GM21723 (cell line): ENCODE measurements around the gene MYL12B.
A peak's percentile ranks its signal among the peaks of the same experiment; 100 is the strongest.
"Not testable (repeated sequence)": the region's sequence is repeated elsewhere in the genome, so short reads cannot be mapped to it uniquely, and the experiment has no call there.

Source experiments
- ATAC-seq: cut with Tn5 transposase; IDR thresholded peaks from one replicate; pipeline ENCODE4 v1.9.1; 2021; ENCODE audit warnings: mild to moderate bottlenecking, moderate library complexity; ENCODE audit not compliant: unreplicated experiment

MYL12B gene

DNA sequence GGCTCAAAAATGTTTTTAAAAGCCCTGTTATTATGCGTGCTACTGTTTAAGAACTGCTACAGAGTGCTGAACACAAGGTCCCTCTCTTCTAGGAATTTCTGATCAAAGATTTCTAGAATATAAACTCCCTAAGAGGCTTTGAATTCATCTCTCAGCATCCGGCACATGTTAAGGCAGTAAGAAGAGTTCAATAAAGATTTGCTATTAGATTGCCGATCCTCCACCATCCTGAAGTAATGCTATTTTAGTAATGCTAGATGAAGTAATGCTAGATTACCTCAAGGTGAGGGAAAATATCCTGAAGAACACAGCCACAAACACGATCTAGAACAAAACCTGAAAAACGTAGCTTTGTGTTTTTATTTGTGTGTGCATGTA lies 949 bp upstream of the MYL12B start:
- ATAC-seq: no peak

DNA sequence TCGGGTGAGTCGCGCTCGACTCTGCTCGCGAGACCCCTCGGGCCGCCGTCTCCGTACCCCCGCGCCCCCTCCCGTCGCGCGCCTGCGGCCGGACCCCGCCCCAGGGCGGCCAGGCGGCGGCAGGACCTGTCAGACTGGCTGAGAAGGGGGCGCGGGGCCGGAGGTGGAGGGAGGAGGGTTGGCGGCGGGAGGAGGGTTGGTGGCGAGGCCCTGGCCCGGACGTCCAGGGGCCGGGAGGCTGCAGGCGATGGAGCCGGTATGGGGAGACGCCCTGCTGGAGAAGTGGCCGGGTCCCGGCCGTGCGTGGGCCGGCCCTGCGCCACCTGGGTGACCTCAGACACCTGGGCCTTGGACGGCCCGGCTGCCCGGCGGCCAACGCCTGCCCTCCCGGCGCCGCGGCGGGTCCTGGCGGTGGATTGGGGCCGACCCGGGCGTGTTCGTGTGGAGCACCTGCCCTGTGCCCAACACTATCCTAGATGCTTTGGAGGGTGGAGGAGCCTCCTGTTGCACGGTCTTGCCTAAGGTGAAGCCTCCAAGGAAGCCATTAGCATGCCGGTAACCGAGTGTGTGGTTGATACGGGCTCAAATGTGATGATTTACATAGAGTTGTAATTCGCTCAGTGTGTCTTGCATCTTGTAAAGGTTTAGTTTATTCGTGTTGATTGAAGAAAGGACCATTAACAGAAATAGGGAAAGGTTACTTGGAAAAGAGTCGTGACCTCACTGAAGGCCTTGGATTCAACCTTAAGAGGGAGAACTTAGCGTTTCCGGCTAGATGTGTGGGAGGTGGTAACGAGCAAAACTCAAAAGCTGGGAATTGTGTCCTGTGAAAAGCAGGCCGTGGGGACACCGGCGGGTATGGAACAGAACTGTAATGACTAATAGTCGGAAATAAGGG lies 550 bp downstream of the MYL12B start:
- ATAC-seq: peak; percentile 39

DNA sequence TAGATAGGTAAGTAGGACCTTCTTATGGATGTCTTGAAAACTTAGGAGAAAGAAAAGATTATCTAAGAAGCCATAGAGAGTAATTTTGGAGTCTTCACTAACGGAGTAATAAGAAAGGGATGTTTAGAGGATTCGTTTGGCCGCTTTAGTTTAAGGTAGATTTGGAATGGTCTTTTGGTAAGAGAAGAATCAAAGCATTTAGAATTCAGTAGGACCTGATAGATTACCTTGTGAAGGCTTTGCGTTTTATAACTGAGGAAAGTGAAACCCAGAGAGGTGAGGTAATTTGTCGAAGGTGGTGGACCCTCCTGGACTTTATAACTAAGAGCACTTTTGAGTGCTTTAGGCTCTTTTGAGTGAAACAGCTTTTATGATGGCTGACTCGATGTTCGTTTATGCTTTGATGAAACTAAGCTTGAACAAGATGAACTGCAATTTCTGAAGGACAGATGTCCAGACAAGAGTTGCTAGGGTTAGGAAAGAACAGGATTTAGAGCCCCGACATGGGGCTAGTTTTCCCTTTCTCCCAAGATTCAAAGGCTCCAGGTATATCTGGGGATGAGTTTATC lies 1.3 kb downstream of the MYL12B start:
- ATAC-seq: no peak

DNA sequence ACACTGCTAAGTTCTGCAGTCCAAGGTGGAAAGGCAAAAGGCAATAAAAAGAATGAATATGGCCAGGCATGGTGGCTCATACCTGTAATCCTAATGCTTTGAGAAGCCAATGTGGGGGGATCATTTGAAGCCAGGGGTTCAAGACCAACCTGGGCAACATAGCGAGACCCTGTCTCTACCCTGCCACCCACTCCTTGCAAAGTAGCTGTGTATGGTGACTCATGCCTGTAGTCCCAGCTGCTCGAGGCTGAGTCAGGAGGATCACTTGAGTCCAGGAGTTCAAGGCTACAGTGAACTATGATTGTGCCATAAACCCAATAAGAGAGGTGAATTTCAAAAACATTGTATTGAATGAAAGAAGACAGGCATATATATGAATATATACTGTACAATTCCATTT lies 2.4 kb downstream of the MYL12B start:
- ATAC-seq: no peak

DNA sequence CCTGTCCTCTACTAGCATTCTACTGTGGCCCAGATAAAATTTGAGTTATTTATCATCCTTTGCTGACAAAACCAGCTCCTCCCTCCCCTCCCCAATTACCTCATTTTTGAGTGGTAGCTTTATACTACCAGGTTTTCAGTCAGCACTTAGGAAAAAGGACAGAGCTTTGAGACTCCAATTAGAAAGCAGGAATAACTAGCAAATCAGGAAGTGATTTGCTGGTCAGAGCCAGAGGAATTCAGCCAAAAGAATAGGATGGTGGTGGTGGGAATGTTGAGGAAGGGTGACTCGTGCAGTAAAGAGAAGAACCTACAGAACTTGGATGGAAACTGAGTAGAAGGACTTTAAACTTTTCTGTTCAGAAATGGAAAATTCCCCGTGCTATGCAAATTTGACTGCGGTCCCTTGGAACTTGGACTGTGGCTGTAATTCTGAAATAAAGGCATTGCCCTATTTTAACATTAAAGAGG lies 3.7 kb downstream of the MYL12B start:
- no peak for ATAC-seq

DNA sequence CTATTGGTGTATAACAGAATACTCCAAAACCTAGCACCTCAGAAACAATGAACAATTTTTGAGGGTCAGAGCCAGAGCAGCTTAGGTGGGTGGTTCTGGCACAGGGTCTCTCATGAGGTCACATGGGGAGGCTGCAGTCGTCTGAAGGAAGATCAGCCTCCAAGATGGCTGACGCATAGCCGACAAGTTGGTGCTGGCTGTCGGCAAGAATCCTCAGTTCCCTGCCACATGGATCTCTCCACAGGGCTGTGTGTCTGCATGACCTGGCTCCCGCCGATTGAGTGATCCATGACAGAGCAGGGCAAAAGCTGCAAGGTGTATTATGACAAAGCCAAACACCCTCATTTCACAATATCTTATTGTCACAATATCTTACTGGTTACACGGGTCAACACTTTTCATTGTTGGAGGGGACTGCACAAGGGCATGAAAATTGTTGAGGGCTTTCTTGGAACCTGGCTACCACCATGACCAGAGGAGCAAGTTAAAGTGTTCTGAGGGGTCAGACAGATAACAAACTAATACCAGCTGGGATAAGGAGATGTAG lies 4.2 kb downstream of the MYL12B start:
- no peak for ATAC-seq

DNA sequence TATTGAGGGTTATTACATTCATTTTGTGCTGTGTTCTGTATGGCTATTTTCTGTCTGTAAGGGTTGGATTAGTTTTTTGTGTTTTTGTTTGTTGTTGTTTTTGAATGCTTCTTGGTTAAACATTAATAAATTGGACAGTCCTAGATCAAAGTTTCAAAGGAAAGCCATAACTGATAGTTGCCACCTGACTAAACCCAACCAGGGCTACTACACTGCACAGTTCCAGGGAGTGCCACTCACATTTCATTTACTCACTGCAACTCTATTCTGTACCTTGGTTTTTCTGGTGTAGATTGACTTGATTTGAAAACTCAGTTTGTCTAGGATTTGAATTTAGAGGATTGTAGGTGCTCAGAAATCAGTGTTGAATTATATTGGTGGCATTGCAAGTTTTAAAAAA lies 6.4 kb downstream of the MYL12B start:
- no peak for ATAC-seq

DNA sequence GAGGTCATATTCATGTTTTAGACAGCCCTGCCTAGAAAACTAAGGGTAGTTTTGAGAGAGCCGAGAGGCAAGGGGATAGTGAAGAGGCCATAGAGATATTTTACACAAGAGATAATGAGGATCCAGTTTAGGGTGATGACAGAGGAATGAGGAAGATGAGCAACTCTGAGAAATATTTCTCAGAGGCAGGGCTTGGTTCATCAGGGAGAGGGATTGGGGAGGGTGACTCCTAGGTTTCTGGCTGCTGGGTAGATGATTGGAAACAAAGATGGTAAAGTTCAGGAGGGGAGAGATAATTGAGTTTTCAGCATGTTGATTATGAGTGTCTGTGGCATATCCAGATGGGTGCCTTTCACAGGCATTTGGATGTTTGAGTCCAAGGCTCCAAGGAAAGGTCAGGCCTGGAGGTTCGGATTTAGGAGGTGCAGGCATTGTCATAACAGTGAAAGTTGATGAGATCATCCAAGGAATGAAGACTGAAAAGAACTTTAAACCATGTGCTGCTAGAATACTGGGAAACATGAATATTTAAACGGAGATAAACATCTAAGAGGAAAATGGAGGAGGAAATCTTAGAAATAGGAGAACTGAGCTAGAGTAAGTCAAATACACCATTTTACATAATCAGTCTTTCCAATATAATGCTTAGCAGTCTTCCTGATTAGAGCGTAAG lies 7.4 kb downstream of the MYL12B start:
- ATAC-seq: no peak

DNA sequence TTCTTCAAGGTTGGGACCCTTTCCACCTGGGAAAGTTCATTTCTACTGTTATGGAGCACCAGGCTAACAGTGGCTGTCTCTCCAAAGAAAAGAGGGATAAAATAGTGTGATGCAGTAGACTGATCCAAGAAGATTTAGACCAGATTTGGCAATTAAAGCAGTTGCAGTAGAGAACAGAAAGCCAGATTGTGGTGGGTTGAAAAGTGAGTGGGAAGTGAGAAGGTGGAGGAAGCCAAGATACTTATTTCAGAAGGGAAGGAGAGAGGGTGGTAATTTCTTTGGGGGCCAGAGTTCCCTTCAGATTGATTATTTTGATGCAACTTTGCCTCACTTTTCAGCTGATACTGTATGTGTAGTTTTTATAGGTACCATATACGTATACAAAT lies 8.0 kb downstream of the MYL12B start:
- ATAC-seq: no peak

DNA sequence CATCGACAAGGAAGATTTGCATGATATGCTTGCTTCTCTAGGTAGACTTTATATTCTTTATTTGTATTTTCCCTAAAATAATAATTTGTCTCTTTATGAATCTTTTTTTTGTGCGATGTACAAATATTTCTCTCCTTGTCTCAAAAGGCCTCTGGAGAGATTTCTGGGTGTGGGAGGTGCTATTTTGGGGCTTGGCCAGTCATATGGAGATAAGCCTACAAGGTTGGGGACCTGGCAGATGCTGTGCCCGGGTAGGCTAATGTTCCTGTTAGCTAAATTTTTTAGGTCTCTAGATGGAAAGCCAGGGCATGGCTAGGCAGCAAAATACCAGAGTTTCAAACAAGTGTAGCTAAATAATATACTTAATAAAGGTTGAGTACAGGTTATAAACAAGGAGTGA lies 11.1 kb downstream of the MYL12B start:
- no peak for ATAC-seq

DNA sequence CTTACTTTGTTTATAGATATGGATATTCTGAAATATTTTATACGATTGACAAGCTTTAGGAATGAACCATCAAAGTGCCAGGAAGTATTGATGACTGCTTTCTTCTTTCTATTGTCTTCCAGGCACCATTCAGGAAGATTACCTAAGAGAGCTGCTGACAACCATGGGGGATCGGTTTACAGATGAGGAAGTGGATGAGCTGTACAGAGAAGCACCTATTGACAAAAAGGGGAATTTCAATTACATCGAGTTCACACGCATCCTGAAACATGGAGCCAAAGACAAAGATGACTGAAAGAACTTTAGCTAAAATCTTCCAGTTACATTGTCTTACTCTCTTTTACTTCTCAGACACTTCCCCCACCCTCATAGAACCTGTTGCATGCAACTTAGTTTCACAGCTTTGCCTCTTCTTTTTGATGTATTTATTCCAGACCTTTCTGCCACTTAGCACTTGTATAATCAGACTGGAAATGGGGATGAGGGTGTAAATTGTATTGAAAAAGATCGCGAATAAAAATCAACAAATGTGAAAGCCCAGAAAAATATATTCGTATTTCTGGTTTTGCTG lies 15.8 kb downstream of the MYL12B start:
- ATAC-seq: not testable (repeated sequence)

DNA sequence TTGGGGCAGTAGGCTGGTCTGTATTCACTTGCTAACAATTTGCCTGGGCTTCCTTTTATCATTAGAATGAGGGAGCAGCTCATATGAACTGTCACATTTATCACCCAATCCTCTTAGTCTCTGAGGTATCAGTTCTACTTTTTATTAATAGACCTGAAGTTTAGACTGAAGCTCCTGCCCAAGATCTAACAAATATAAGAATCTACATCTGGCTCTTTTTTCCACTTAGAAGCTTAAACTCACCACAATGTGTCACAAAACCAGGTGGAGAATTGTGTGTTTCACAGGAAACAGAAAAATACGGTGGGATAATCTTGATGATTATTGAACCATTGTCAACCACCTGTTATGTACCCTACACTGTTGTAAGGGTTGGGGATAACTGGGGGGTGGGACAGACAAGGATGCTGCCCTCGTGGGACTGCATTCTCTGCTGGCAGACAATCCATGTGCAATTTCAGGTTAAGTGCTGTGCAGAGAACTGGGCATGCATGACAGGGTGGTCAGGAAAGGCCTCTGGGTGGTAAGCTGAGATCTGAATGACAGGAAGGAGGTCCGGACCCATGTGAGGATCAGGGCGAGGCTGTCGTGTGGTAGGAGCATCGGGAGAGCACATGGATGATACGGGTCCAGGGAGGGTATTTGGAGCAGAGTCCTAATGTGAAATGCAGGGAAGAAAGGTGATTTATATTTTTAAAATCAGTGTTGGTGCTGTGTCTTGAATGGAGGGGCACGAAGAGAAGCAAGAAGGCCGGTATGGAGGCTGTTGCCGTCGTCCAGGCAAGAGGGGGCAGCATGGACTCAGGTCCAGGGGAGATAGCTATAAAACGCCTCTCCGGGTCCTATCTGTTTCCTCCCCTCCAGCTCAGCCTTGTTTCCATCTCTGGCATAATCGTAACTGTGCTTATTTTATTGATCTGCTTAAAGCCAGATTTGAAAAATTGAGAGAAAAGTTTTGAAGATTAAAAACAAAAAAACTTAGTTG lies 17.6 kb downstream of the MYL12B start:
- ATAC-seq: peak; percentile 89

DNA sequence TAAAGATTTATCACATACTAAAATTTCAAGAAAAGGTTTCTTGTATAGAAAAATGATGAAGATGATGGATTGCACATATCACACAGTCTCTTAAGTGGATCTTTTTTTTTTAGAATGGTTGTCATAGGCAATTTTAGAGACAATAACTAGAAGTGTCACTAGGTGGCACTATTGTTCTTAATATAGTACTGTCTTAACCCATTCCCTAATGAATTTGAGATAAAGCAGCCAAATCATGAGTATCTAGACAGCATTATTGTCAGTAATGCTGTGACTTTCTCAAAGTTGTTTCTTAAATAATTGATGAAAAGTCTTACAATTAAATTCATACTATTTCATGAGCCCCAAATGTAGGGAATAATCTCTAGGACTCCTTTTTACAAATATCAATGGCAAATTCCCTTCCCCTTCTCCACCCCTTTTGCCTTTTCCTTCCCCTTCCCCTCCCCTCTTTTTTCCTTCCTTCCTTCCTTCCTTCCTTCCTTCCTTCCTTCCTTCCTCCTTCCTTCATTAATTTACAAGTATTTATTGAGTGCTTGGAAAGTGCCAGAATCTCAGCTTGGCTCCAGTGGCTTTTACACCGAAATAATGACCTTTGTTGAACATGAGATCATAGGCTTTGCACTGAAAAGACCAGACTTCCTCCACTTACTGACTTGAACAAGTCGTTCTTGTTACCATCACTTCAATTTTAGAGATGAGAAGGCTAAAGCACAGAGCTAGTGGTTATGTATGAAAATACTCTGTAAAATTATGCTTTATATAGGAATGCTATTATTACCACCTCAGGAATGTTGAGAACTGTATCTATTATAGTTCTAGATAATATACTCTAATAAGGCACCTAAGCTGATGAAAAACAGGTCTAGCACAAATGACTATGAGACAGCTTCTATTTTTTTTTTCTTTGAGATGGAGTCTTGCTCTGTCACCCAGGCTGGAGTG lies 19.8 kb downstream of the MYL12B start:
- peak; percentile 44 for ATAC-seq

DNA sequence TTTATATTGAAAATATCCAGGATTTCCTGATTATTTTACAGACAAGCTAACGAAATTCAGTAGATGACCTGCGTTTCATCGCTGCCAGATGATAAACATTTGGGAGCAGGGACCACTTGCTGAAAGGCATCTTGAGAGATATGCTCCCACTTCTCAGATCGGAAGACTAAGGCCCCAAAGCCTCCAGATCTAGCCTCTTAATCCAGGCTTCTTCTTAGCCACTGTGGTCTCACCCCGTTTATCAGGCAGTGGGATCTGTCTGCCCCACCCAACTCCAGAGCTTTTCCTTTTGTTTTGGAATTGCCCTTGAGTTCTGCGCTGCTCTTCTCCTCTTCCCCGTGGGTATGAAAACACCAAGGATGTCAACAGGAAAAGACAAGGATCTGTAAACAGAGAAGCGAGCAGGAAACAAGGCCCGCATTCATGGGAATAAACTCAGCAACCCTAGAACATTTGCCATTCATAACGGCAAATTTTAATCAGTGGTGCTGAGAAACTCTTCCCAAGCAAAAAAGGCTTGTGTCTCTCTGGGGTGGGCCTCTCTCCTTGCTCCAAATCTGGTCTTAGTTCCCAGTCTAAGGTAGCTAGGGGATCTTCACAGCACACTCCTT lies 21.4 kb downstream of the MYL12B start:
- ATAC-seq: no peak

DNA sequence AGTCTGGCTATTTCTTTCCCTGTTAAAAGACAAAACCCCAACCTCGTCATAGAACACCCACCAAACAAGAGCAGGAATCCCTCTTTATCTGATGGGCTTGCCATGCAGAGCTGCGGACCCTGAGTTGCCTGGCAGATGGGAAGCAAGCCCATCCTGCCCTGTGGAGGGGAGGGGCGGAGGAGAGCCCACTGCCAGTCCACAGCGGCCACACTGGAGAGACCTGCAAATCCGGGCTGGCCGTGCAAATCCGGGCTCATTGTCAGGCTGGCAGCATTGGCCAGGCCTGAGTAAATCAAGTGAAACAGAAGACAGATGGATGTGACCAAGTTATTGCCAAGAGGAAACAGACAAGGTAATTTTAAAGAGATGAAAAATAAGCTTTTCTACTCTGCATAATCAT lies 22.0 kb downstream of the MYL12B start:
- ATAC-seq: no peak

DNA sequence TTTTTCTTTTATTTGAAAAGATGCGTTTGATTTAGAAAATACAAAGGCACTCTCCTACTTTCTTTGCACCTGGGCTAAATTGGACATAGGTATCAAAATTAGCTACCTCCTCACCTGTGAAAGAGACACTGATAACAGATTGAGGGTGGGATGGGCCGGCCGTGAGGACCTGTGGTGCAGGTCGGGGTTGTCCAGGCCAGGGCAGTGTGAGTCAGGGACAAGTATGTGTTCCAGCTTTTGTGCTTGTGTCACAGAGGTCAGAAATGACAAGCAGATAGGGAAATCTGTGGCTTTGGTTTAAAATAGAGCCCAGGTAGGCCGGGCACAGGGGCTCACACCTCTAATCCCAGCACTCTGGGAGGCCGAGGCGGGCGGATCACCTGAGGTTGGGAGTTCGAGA lies 22.6 kb downstream of the MYL12B start:
- no peak for ATAC-seq

DNA sequence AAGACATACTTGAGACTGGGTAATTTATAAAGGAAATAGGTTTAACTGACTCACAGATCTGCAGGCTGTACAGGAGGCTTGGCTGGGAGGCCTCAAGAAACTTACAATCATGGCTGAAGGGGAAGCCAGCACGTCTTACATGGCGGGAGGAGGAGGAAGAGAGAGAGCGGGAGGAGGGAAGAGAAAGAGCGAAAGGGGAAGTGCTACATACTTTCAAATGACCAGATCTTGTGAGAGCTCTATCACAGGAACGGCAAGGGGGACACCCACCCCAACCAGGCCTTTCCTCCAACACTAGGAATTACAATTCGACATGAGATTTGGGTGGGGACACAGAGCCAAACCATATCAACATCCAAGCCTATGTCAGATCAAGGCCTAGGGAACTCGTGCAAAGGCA lies 24.2 kb downstream of the MYL12B start:
- no peak for ATAC-seq

DNA sequence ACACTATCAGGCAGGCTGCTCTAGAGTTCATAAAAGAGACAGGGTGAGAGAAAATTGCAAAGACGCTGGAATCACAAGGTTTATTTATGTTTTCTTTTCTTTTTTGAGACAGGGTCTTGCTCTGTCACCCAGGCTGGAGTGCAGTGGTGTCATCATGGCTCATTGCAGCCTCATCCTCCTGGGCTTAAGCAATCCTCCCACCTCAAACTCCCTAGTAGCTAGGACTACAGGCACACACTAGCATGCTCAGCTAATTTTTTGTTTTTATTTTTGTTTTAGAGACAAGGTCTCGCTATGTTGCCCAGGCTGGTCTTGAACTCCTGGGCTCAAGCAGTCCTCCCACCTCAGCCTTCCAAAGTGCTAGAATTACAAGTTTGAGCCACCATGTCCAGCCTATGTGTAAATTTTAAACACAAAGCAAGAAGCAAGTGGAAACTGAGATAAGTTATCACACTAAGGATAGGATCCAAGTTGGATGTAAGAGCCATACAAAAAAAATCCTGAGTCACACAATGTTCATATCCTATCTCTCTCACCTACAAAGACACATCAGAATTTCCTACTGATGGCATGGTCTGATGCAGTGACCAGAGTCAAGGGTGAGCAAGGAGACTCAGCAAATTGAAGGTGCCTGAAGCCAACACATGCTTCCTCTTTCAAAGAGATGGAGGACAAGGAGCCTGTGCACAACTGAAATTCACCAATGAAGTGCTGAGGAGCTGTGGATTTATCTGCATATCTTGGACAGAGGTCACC lies 31.4 kb downstream of the MYL12B start:
- no peak for ATAC-seq
